ENCODE data around the gene TMPRSS13.

- TF ChIP-seq ZNF70 (CRISPR knock-in tag; IDR thresholded peaks at IDR 0.05) (no peak), TCF4 (CRISPR knock-in tag; IDR thresholded peaks at IDR 0.05; ENCODE audit: borderline replicate concordance) (no peak), CREB5 (CRISPR knock-in tag; IDR thresholded peaks at IDR 0.05; ENCODE audit: low read depth) (no peak), PATZ1 (CRISPR knock-in tag; IDR thresholded peaks at IDR 0.05; ENCODE audit: borderline replicate concordance) (no peak), ZNF565 (CRISPR knock-in tag; conservative IDR thresholded peaks at IDR 0.05; ENCODE audit: low read depth) (no peak), ARNTL (CRISPR knock-in tag; IDR thresholded peaks at IDR 0.05; ENCODE audit: borderline replicate concordance, low read depth) (no peak), RARB (CRISPR knock-in tag; IDR thresholded peaks at IDR 0.05) (no peak), ZFP30 (CRISPR knock-in tag; IDR thresholded peaks at IDR 0.05) (no peak), ZFP3 (CRISPR knock-in tag; IDR thresholded peaks at IDR 0.05) (no peak), TOX (CRISPR knock-in tag; IDR thresholded peaks at IDR 0.05; ENCODE audit: borderline replicate concordance) (no peak), SNAI2 (CRISPR knock-in tag; IDR thresholded peaks at IDR 0.05) (no peak), ESRRG (CRISPR knock-in tag; IDR thresholded peaks at IDR 0.05) (no peak), ISL1 (CRISPR knock-in tag; IDR thresholded peaks at IDR 0.05) (no peak)
These were observed 7.3 kb downstream of the TMPRSS13 start for GRCh38 chr11:117921893-117922292.

All from SK-N-SH treated with all-trans-retinoic acid at 6 μM for 48 hours (cell line).